AG09309 (cell line): Measurements from ENCODE around the gene CERT1.

Experiments
- DNase-seq: peaks from one replicate; pipeline ENCODE4 v3.0.0-alpha.2; 2010; ENCODE audit warnings: low read depth
- H3K4me3 ChIP-seq: 2 replicates; pipeline ENCODE4 v1.5.1; 2011; ENCODE audit warnings: mild to moderate bottlenecking, low read depth, low read length, moderate library complexity; ENCODE audit not compliant: control insufficient read depth
- TF ChIP-seq, protein P1 (sequence below): IDR thresholded peaks from 2 replicates; pipeline ENCODE4 v1.5.1; 2011; ENCODE audit warnings: mild to moderate bottlenecking, low read depth, low read length, inconsistent platforms; ENCODE audit not compliant: insufficient read depth, control insufficient read depth; ENCODE audit errors: missing control alignments

The CERT1 gene

DNA sequence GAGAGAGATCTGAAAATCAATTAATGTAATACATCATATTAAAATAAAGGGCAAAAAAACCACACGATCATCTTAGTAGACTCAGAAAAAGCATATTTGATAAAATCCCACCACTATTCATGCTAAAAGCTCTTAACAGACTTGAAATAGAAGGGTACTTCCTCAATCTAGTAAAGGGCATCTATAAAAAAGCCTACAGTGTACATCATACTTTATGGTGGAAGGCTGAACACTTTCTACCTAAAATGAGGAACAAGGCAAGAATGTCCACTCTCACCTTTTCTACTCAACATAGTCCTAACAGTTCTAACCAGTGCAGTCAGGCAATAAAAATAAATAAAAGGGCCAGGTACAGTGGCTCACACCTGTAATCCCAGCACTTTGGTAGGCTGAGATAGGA, 39.2 kb upstream of the CERT1 start:
- DNase-seq, result no peak
- TF ChIP-seq, protein P1, sequence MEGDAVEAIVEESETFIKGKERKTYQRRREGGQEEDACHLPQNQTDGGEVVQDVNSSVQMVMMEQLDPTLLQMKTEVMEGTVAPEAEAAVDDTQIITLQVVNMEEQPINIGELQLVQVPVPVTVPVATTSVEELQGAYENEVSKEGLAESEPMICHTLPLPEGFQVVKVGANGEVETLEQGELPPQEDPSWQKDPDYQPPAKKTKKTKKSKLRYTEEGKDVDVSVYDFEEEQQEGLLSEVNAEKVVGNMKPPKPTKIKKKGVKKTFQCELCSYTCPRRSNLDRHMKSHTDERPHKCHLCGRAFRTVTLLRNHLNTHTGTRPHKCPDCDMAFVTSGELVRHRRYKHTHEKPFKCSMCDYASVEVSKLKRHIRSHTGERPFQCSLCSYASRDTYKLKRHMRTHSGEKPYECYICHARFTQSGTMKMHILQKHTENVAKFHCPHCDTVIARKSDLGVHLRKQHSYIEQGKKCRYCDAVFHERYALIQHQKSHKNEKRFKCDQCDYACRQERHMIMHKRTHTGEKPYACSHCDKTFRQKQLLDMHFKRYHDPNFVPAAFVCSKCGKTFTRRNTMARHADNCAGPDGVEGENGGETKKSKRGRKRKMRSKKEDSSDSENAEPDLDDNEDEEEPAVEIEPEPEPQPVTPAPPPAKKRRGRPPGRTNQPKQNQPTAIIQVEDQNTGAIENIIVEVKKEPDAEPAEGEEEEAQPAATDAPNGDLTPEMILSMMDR, result no peak
- H3K4me3 ChIP-seq, result no peak overlapping the region

DNA sequence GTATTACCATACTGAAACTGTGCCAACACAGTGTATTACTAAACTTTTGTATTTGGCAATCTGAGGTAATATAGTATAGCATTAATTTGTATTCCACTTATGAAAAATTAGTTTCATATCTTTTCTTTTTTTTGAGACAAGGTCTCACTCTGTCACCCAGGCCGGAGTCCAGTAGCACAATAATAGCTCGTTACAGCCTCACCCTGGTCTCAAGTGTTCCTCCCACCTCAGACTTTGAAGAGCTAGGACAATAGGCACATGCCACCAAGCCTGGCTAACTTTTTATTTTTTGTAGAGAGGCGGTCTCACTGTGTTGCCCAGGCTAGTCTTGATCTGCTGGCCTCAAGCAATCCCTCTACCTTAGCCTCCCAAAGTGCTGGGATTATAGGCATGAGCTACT, 36.4 kb upstream of the CERT1 start:
- H3K4me3 ChIP-seq, result no peak overlapping the region
- TF ChIP-seq, protein P1, result no peak

DNA sequence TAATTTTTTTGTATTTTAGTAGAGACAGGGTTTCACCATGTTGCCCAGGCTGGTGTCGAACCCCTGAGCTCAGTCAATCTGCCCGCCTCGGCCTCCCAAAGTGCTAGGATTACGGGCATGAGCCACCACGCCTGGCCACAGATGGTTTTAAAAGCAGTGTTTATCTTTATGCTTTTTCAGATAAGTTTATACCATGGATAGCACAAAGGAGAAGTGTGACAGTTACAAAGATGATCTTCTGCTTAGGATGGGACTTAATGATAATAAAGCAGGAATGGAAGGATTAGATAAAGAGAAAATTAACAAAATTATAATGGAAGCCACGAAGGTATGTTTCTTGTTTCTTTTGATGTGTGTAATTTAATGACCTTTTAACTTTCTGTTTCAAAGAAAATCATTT, 35.4 kb upstream of the CERT1 start:
- H3K4me3 ChIP-seq, result no peak overlapping the region
- no peak for DNase-seq
- TF ChIP-seq, protein P1, result no peak

More for the DNA sequence above, 36.4 kb upstream of the CERT1 start:
- no peak for DNase-seq

DNA sequence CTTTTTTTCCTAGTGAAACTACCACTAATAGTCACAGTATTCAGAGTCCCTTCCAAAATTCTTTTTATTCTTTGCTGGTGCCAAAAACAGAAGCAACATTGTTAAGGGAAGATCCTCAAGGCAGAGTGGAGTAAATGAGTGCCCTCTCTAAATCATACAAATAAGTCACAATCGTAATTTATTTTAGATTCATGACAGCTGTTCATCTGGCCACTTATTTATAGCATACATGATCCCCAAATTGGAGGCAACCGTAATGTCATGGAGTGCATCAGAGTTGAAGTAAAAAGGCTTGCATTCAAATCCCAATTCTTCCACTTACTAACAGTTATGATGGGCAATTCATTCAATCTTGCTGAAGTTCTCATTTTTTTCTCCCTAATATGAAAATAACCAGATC, 33.7 kb upstream of the CERT1 start:
- TF ChIP-seq, protein P1, result no peak
- no peak overlapping the region for H3K4me3 ChIP-seq
- no peak for DNase-seq

DNA sequence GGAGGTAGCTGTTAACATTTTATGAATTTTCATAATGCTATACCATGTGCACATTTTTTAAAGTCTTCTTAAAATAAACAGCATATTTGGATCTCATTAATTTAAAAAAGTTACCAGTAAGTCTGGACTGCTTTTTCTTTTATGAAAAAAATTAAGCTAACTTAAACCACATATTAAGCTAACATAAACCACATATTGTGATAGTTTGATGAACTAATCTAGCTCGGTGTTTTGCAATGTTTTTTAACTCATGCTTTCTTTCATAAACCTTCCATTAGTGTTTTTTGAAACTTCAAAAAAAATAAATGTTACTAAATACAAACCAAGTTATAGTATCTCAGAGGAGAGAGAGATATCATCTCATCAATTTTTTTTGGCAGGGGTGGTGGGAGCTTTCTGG, 26.8 kb upstream of the CERT1 start:
- H3K4me3 ChIP-seq, result no peak overlapping the region
- TF ChIP-seq, protein P1, result no peak
- no peak for DNase-seq

DNA sequence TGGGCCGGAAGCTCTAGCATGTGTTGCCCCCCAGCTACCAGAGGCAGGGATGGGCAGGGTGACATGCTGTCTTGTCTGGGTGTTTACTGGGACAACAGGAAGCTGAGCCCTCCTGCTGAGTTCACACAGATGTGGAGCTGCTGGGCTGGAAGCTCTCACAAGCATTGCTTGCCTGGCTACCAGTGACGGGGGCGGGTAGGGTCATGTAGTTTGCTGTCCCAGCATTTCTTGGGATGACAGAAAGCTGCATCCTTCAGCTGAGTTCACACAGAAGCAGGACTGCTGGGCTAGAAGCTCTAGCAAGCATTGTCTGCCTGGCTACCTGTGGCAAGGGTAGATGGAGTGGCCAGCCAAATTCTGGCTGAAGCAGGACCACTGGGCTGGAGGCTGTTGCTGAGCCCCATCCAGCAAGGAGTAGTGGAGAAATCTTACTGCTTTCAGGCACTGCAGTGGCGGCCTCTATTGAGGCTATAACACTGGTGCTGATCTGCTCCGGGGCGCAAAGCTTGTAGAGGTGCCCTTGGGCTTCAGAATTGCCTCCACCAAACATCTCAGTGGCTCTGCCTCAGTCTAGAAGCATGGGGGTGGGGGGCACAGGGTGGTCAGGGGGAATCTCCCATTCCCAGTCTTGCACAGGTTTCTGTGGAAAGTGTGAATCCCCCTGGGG, 25.4 kb upstream of the CERT1 start:
- no peak for DNase-seq
- no peak overlapping the region for H3K4me3 ChIP-seq
- TF ChIP-seq, protein P1, result no peak
